DMS153 treated with DMSO at 0.1 percent for 48 hours (cell line): ENCODE measurements around the gene BCL2.
"Not testable (repeated sequence)": the region's sequence is repeated elsewhere in the genome, so short reads cannot be mapped to it uniquely, and the experiment has no call there.

Source experiments
- DNase-seq: peaks from one replicate; lab custom pipeline; 2025; ENCODE audit not compliant: unreplicated experiment; lab: John Stamatoyannopoulos, UW

The BCL2 gene

DNA sequence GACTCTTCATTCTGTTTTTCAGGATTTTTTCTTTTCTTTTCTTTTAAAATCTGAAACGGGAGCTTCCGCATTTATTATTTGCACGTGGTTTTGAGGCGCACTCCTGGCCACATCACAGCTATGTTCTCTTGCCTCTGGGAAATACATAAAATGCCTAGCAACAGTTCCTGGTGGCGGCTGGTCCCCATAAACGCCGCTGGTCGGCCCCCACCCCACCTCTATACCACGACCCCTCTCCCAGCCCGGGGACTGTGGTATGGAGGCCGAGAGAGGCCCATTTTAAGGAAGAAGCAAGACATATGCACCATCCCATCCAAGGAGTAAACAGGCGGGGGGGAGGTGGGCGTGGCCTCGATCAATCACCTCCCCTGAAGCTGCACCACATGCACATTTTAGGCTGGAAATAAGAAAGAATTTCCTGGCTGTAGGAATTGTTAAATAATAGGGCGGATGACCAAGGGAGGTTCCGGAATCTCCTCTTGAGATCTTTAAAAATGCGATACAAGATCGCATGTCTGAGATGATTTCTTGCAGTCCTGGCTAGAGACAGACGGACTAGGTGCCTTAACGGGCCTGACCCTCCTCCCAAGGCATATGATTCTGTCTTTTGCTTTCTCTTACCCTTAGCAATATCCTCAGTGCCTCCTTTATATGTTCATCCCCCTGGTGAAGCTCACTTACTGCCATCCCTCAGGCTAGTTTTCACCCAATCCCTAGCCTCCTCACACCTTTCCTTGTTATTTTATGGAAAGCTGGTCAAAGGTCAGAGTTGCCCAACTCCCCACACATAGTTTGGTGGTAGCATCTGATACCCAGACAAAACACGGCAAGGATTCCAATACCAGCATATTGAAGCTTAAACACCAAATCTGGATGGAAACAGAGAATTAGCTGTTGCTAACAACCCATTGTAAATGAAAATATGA is 82.4 kb downstream of the BCL2 start:
- DNase-seq: no peak

DNA sequence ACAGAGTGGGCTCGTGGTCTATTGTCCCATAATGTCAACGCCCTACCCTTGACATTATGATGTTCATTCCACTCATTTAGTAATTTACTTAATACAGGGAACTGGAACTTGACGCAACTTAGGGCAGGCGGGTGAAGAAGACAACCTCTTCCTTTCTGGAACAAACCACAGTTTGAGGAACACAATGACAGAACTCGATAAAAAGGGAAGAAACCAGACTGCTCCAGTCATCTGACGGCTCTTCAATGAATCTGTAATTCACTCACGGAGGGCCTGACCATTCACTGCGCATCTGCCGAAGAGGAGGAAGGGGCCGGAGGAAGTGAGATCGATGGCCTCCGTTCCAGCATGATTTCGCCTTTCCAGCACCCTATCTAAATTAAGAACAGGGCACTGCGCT is 83.2 kb downstream of the BCL2 start:
- DNase-seq: no peak

DNA sequence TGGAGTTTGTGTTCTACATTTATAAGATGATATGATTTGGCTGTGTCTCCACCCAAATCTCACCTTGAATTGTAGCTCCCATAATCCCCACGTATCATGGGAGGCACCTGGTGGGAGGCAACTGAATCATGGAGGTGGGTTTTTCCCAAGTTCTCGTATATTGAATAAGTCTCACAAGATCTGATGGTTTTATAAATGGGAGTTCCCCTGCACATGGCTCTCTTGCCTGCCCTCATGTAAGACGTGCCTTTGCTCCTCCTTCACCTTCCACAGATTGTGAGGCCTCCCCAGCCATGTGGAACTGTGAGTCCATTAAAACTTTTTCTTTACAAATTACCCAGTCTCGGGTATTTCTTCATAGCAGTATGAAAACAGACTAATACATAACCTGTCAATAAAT is 83.6 kb downstream of the BCL2 start:
- not testable (repeated sequence) for DNase-seq

DNA sequence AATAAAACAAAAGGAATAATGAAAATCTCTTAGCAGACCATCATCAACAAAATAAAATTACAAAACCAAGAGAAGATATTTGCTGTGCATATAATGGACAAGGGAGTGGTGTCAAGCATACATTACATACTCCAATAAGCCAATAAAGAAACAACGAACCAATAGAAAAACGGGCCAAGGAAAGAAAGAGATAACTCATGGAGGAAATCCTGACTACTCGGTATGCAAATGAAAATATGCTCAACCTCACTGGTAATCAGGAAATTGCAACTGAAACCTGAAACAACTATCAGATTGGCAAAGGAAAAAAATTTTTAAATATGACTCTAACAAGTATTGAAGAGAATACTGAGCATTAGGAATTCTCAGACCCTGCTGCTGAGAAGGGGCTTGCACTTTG is 84.7 kb downstream of the BCL2 start:
- no peak for DNase-seq

DNA sequence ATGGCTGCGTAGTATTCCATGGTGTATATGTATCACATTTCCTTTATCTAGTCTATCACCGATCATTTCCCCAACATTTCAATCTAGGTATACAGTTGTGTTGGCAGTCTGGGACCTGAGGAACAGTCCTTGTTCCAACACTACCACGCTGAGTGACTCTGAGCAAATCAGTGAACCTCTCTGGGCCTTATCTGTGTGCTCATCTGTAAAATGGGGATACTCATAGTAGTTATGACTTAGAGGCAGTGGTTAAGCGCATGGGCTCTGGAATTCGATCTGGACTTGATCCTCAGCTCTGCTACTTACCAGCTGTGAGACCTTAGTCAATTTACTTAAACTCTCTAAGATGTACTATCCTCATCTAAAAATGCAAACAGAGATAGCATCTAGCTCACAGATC is 85.1 kb downstream of the BCL2 start:
- DNase-seq: no peak

DNA sequence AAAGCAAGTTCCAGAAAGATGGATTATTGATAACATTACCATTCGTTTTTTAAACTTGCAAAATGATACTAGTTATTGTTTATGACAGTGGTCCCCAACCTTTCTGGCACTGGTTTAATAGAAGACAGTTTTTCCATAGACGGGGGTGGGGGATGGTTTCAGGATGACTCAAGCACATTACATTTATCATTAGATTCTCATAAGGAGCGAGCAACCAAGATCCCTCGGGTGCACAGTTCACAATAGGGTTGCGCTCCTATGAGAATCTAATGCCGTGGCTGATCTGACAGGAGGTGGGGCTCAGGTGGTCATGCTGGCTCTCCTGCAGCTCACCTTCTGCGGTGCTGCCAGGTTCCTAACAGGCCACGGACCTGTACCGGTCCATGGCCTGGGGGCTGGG is 86.2 kb downstream of the BCL2 start:
- no peak for DNase-seq

DNA sequence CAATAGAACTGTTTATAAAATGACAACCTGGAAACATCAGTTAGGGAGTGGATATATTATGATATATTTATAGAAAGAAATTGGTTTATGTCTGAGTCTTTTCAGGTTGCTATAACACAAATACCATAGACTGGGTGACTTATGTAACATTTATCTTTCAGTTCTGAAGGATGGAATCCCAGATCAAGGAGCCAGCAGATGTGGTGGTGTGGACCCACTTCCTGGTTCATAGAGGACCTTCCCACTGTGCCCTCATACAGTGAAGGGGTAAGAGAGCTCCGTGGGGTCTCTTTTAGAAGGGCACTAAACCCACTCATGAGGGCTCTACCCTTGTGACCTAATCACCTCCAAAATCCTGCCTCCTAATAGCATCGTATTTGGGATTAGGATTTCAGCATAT is 86.7 kb downstream of the BCL2 start:
- DNase-seq: no peak

DNA sequence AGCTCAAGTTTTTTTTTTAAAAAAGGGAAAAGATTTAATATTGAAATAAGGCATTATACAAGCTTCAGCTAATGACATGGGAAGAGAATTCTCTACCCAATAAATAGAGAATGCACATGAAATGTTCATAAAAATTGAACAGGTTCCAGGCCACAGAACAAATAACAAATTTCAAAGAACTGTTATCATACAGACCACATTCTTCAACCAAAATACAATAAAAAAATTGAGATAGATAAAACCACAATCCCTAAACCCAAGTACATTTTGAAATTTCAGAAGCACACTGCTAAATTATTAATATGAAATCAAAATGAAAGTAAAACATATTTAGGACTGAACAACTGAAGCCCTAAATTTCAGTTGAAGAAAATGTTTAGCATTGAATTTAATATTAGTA is 89.6 kb downstream of the BCL2 start:
- DNase-seq: no peak

DNA sequence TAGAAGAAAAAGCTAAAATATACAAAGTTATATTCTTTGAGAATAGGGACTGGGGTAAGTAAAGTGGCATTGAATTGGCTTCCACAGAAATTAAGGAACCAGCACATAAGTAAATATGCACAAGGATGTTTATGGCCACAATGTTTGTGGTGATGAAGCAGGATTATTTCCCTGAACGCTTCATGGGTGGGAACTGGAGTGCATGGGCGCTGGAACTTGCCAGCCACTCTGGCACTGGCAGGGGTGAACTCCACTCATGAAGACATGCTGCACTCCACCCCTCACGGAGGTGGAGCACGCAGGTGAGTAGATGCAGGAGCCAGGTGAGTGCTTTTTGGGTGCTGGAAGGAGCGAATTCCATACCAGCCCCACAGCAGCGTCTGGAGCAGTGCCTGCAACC is 94.1 kb downstream of the BCL2 start:
- no peak for DNase-seq

DNA sequence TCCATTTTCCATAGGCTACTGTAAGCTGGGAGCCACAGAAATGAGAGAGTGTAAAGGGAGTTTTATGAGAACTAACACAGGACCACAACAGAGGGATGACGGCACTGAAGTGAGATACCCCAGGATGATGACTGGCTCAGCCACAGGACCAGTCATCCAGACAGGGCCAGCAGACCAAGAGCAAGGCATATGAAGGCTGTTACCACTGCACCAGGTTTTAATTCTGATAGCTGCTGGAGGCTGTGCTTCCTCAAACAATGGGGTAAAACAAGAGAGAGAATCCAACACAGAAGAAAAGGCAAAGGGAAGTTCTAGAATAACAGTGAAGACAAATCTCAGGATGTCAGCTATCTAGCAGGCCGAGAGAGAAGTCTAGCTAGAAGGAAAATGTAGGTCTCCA is 94.9 kb downstream of the BCL2 start:
- DNase-seq: no peak

DNA sequence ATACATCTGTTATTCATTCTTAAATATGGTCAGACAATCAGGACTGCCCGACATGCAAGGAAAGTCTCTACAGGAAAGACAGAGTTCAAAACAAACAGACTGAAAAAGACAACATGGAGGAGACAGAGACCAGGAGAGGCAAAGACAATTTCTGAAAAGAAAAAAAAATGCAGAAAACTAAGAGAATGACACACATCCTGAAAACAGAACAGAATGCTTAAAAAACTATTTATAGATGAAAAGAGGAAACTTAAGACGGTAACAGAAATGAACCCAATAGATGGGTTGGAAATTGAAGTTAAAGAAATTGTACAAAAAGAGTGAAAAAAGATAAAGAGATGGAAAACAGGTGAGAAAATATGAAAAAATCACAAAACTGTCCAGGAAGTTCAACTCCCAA is 95.7 kb downstream of the BCL2 start:
- no peak for DNase-seq

DNA sequence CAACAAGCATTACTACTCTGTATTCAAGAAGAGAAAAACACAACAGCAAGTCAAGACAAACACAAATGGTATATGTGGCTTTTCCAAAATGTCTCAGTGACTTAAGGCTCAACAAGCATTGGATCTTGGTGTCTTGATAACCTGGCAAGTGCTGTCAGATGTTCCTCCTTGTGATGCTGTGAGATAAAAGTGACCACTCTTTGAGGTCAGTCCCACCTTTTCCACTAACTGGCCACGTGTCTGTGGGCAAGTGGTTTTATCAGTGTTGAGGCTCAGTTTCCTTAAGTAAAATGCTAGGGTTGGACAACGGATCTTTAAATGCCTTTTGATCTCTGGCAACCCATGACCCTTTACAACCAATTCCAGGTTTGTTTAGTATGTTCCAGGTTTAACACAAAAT is 98.7 kb downstream of the BCL2 start:
- DNase-seq: no peak

DNA sequence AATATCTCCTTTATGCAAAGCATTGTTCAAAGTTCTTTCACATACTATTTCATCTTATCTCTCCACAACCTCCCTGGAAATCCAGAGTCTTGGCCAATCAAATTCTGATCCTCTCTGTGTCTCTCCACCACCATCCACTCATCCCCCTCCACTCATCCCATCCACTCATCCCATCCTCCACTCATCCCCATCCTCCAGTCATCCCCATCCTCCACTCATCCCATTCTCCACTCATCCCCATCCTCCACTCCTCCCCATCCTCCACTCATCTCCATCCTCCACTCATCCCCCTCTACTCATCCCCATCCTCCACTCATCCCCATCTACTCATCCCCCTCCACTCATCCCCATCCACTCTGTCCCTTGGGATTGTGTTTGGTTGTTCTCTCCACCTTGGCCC is 101.1 kb downstream of the BCL2 start:
- no peak for DNase-seq

DNA sequence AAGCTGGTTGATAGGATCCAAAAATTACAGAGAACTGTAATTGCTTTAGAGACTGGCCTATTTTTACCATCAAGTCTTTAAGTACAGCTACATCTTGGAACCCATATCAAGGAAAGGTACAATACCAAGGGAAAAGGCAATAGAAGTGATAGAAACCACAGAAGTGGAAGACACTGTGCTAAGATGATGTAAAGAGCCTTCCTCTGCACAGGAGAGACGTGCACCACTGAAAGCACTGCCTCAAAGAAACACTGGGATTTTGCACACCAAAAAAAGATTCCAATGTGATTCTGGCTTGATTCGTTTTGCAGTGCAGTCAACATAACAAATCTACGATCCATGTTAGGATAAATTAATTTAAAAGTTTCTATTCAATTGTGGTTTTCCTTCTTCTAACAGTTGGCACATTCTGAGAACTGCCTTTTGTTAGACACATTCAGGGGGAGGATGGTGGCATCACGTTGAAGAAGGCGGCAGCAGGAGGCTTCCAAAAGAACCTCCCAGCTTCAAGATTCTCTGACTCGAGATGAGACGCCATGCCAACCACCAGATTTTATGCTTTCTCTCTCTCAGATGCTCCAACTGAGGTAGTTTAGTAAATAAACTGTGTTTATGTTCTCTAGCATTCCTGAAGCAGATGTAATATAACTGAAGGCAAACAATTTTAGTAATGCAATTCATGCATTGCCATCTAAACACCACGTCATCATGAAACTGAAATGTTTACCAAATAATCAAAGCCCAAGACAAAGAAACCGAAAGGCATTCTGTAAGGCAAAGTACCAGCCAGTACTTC is 102.9 kb downstream of the BCL2 start:
- DNase-seq: no peak

DNA sequence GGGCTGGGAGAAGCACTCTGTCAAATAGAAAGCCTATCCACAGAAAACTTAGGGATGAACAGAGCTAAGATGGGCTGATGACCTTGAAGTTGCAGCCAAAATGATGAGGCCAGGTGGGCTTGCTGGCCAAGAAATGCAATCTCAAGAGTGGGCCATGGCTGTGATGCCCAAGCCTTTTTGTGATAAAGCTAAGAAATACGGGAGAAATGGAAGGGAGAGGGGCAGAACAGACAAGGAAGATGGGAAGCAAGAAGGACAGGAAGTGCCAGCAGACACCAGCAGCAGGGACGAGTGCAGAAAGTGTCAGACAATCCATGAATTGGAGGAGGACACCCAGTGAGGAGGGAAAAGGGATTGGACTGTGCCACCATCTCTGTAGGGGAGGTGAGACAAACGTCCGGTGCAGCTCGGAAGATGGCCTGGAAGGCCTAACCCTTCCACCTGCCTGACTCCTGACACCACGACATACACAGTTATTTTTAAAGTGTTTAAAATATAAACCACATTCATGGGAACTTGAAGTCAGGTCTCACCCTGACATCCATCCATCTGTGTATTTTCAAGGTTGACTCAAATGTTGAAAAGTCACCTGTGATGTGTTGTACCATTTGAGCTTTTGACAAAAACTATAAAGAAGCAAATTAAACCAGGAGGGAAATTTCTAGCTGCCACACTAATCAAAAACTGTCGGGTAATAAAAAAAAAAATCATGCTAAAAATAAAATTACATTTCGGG is 105.5 kb downstream of the BCL2 start:
- no peak for DNase-seq

DNA sequence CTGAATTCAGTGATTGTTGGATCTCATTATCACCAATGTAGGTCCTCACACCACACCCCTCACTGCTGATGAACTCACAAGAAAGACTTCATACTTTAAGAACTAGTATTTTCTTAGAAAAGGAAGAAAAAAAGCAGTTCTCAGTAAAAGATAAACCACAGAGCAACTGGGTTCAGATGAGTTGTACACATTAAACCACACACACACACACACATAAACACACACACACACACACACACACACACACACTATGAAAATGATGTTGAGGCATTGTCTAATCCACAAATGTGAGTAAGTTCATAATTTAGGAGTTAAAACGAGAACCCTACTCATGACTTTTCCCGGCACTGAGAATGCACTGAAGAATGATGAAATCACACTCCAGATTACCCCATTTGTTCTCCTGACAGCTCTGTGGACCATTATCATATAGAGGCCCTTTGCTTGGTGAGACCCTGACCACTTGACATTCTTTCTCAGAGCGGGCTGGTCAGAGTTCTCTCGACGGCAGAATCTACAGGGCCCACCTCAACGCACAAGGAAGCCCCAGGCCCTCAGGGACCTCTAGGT is 106.2 kb downstream of the BCL2 start:
- no peak for DNase-seq

DNA sequence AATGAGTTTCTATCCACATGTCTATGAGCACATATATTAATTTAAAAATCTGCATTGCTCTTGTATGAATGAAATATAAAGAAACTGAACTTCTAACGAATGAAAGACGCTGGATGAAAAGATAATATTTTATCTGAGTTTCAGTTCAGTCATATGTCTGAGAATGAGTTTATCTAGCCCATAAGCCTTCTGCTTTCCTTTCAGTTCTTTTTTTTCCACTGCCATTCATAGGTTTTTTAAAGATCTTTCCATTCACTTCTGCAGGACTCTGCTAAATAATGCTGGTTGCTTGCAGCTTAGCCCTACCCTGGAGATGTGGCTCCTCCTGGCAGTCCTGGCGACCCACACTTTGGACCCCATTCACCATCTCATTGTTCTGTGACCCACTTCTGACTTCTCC is 109.0 kb downstream of the BCL2 start:
- DNase-seq: no peak

DNA sequence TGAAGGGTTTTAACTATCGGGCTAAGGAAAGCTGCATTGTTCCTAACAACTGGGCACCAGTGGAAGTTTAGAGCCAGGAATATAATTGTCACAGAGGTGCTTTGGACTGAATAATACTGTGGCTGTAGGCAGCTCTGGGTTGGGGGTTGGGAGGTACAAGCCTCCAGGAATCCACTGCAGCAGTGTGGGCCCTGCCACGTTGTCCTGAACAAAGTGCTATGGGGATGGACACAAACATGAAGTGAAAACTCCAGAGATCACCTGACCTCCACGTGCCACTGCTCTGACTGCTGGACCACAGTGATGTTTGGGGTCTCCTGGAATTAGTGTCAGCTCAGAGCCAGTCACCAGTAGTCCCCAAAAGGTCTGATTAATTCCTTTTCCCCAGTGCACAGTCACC is 110.9 kb downstream of the BCL2 start:
- DNase-seq: no peak

DNA sequence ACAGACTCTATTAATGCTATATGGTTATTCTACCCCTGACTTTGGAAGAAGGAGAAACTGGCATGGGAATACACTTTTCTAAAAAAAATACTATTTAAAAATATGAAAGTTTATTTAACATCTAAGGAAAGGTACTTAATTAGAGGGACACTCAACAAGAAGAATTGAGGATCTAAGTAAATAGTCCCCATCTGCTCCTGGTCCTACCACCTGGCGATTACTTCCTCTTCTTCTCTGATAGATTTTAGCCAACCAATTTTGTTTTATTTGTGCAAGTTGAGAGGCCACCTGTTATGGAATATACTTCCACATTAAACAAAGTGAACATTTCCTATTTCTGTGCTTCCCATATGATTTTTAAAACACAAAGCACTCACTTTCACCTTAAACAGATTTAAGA is 111.7 kb downstream of the BCL2 start:
- DNase-seq: peak; percentile 77

DNA sequence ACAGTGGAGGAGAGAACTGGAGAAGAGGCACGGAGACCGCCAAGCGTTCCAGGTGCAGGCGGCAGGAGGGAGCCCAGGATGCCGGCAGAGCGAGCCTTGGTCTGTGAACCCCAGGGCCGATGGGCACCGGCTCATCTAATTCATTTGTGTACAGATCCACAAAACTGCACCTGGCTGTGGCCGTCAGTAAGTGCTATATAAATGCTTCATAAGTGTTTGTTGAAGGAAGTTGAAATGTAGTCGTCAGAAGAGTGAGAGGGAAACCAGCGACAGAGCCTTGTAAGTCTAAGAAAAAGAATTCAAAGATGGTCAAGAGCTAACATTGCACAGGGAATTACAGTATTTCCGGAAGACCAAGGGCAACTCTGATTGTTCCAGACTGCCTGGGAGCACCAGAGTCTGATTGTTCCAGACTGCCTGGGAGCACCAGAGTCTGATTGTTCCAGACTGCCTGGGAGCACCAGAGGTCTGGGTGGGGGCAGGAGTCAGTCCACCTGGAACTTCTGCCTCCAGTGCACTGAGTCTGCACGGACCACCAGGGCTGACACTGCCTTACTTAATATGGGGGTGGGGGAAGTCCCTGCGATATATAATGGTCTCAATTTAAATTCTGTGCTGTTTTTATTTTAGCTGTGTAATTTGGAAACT is 112.3 kb downstream of the BCL2 start:
- DNase-seq: peak; percentile 96
